Karpas-422 (cell line): ENCODE measurements around the gene TMEM47. TPM values are rescaled to one million over a fixed set of nuclear protein-coding genes. Genes with fewer than 3 reads are reported as not detected.

Experiments used
- DNase-seq: peaks from one replicate; pipeline ENCODE4 v3.0.0-alpha.2; 2015
- H2AFZ ChIP-seq: fragments of 200-600 bp; sonication (generic); 2 replicates; pipeline ENCODE4 v1.6.1; 2014; ENCODE audit warnings: antibody characterized with exemption, low read length, mixed read lengths
- H3K27ac ChIP-seq: fragments of 200-600 bp; sonication (generic); 2 replicates; pipeline ENCODE4 v1.5.1; 2014; ENCODE audit warnings: mild to moderate bottlenecking, low read length, moderate library complexity
- H3K27me3 ChIP-seq: fragments of 200-600 bp; sonication (generic); 2 replicates; pipeline ENCODE4 v1.6.1; 2014; ENCODE audit warnings: low read length, mixed read lengths
- H3K36me3 ChIP-seq: fragments of 200-600 bp; sonication (generic); 2 replicates; pipeline ENCODE4 v1.6.1; 2014; ENCODE audit warnings: low read length, mixed read lengths; ENCODE audit not compliant: insufficient read depth
- H3K4me1 ChIP-seq: fragments of 200-600 bp; sonication (generic); 2 replicates; pipeline ENCODE4 v1.6.1; 2014; ENCODE audit warnings: mild to moderate bottlenecking, low read length, mixed read lengths
- H3K4me2 ChIP-seq: fragments of 200-600 bp; sonication (generic); 2 replicates; pipeline ENCODE4 v1.6.1; 2014; ENCODE audit warnings: low read length, low read depth, mild to moderate bottlenecking; ENCODE audit not compliant: poor library complexity, severe bottlenecking
- H3K4me3 ChIP-seq: fragments of 200-600 bp; sonication (generic); 2 replicates; pipeline ENCODE4 v1.5.1; 2014; ENCODE audit warnings: mild to moderate bottlenecking, antibody characterized with exemption, low read length, mixed read lengths
- H3K79me2 ChIP-seq: fragments of 200-600 bp; sonication (generic); 2 replicates; pipeline ENCODE4 v1.6.1; 2014; ENCODE audit warnings: mild to moderate bottlenecking, low read length, mixed read lengths
- H3K9ac ChIP-seq: fragments of 200-600 bp; sonication (generic); 2 replicates; pipeline ENCODE4 v1.6.0; 2014; ENCODE audit warnings: low read length
- H3K9me2 ChIP-seq: fragments of 200-600 bp; sonication (generic), shearing (Covaris generic); replicated peaks from 2 replicates; pipeline ENCODE4 v1.6.0; 2014; ENCODE audit warnings: mild to moderate bottlenecking, low read length, moderate library complexity; ENCODE audit not compliant: insufficient read depth
- H3K9me3 ChIP-seq: fragments of 300-700, 200-600 bp; sonication (generic); 2 replicates; pipeline ENCODE4 v1.6.1; 2014; ENCODE audit warnings: low read length, mixed read lengths
- H4K20me1 ChIP-seq: fragments of 200-600 bp; sonication (generic); 2 replicates; pipeline ENCODE4 v1.6.1; 2014; ENCODE audit warnings: mild to moderate bottlenecking, antibody characterized with exemption, low read length, low read depth; ENCODE audit not compliant: insufficient read depth
- total RNA-seq: library from RNA; depleted of rRNA; stranded (reverse); fragments of >200 nt; shearing (Covaris generic); gene quantifications from 2 replicates; pipeline ENCODE4 v1.2.3, GENCODE V29; 2014; ENCODE audit warnings: low replicate concordance; rRNA removed

The TMEM47 gene
- not detected in 2 replicates for total RNA-seq

- DNase-seq: no peak
Measured at GRCh38 chrX:34656842-34657725, at the start of gene TMEM47. TSS of gene TMEM47 (minus strand) at chrX:34657285. CDS start at chrX:34657029, 256 bp downstream.

GRCh38 chrX:34687095-34687494 lies 30.0 kb upstream of the TMEM47 start:
- Histone ChIP-seq H3K9me2 (no peaks in the 10 kb centered on the region), H4K20me1 (no peaks in the 10 kb centered on the region), H3K79me2 (no peaks in the 10 kb centered on the region), H3K27me3 (no peaks in the 10 kb centered on the region), H3K27ac (no peak overlapping the region), H3K4me3 (no peak overlapping the region), H3K4me1 (no peaks in the 10 kb centered on the region), H3K9ac (no peak overlapping the region), H2AFZ (no peak overlapping the region), H3K36me3 (no peaks in the 10 kb centered on the region), H3K9me3 (peaks cover 21% of the 10 kb centered on the region), H3K4me2 (no peak overlapping the region)
- DNase-seq: no peak

More at GRCh38 chrX:34656842-34657725, at the start of gene TMEM47:
- Histone ChIP-seq H3K4me3 (no peak within 1 kb of the TSS), H3K9me2 (no peaks in the 10 kb centered on the region), H3K4me2 (no peak within 1 kb of the TSS), H3K9me3 (peaks cover 10% of the 10 kb centered on the region), H3K36me3 (no peaks in the 10 kb centered on the region), H3K27ac (no peak within 1 kb of the TSS), H3K4me1 (no peaks in the 10 kb centered on the region), H3K27me3 (no peaks in the 10 kb centered on the region), H4K20me1 (no peaks in the 10 kb centered on the region), H2AFZ (no peak within 1 kb of the TSS), H3K9ac (no peak within 1 kb of the TSS), H3K79me2 (no peaks in the 10 kb centered on the region)

GRCh38 chrX:34659575-34659974 lies 2.5 kb upstream of the TMEM47 start:
- H3K27me3 ChIP-seq: no peaks in the 10 kb centered on the region
- H3K36me3 ChIP-seq: no peaks in the 10 kb centered on the region
- H3K27ac ChIP-seq: no peak overlapping the region

GRCh38 chrX:34658326-34658725 lies 1.2 kb upstream of the TMEM47 start:
- H3K79me2 ChIP-seq: no peaks in the 10 kb centered on the region
- H3K4me1 ChIP-seq: no peaks in the 10 kb centered on the region
- H3K36me3 ChIP-seq: no peaks in the 10 kb centered on the region
- no peak overlapping the region for H3K9ac ChIP-seq
- peaks cover 10% of the 10 kb centered on the region for H3K9me3 ChIP-seq
- no peaks in the 10 kb centered on the region for H3K27me3 ChIP-seq
- H3K27ac ChIP-seq: no peak overlapping the region
- H2AFZ ChIP-seq: no peak overlapping the region
- H3K9me2 ChIP-seq: no peaks in the 10 kb centered on the region
- H3K4me2 ChIP-seq: no peak overlapping the region
- H3K4me3 ChIP-seq: no peak overlapping the region
- no peak for DNase-seq
- no peaks in the 10 kb centered on the region for H4K20me1 ChIP-seq

More at GRCh38 chrX:34659575-34659974, 2.5 kb upstream of the TMEM47 start:
- Histone ChIP-seq H3K9ac (no peak overlapping the region), H4K20me1 (no peaks in the 10 kb centered on the region), H2AFZ (no peak overlapping the region), H3K4me1 (no peaks in the 10 kb centered on the region), H3K79me2 (no peaks in the 10 kb centered on the region), H3K9me2 (no peaks in the 10 kb centered on the region), H3K4me3 (no peak overlapping the region), H3K9me3 (peaks cover 10% of the 10 kb centered on the region), H3K4me2 (no peak overlapping the region)
- DNase-seq: no peak

DNA sequence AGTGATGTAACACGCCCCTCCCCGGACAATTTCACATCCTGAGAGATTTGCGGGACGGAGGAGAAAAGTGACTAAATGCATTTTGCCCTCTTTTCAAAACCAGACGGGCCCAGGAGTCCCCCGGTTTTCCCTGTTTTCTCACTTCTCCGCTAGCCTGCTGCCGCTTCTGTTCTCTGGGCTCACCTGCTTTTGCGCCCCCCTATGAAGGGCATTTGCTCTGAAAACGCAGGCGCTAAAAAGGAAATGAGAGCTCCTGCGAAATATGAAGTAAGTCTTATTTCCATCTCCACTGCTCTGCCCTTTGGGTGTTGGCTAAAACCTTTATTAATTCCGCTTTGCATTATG lies 613 bp upstream of the TMEM47 start:
- Histone ChIP-seq H3K27me3 (no peaks in the 10 kb centered on the region), H3K27ac (no peak overlapping the region), H3K36me3 (no peaks in the 10 kb centered on the region), H4K20me1 (no peaks in the 10 kb centered on the region), H3K9me3 (peaks cover 10% of the 10 kb centered on the region), H3K4me2 (no peak overlapping the region), H3K9ac (no peak overlapping the region), H3K9me2 (no peaks in the 10 kb centered on the region), H2AFZ (no peak overlapping the region), H3K4me1 (no peaks in the 10 kb centered on the region), H3K4me3 (no peak overlapping the region), H3K79me2 (no peaks in the 10 kb centered on the region)
- no peak for DNase-seq

- no peak overlapping the region for H3K4me2 ChIP-seq
- H2AFZ ChIP-seq: no peak overlapping the region
Measured at GRCh38 chrX:34656467-34656841, 631 bp downstream of the TMEM47 start.

GRCh38 chrX:34655501-34656455 lies 1.3 kb downstream of the TMEM47 start:
- Histone ChIP-seq H3K9ac (no peak overlapping the region), H4K20me1 (no peaks in the 10 kb centered on the region), H3K79me2 (no peaks in the 10 kb centered on the region), H3K4me3 (no peak overlapping the region), H2AFZ (no peak overlapping the region), H3K9me2 (no peaks in the 10 kb centered on the region), H3K27me3 (no peaks in the 10 kb centered on the region), H3K9me3 (peaks cover 7% of the 10 kb centered on the region), H3K27ac (no peak overlapping the region), H3K4me1 (no peaks in the 10 kb centered on the region), H3K4me2 (no peak overlapping the region), H3K36me3 (no peaks in the 10 kb centered on the region)
- DNase-seq: no peak

More at GRCh38 chrX:34656467-34656841, 631 bp downstream of the TMEM47 start:
- Histone ChIP-seq H3K4me1 (no peaks in the 10 kb centered on the region), H4K20me1 (no peaks in the 10 kb centered on the region), H3K9me3 (peaks cover 7% of the 10 kb centered on the region), H3K4me3 (no peak overlapping the region), H3K9me2 (no peaks in the 10 kb centered on the region), H3K79me2 (no peaks in the 10 kb centered on the region), H3K9ac (no peak overlapping the region), H3K27ac (no peak overlapping the region), H3K36me3 (no peaks in the 10 kb centered on the region), H3K27me3 (no peaks in the 10 kb centered on the region)
- DNase-seq: no peak
